HepG2 (cell line): Measurements from ENCODE around the gene DDRGK1. TPM values are rescaled to one million over a fixed set of nuclear protein-coding genes. Genes with fewer than 3 reads are reported as not detected.
A peak's percentile ranks its signal among the peaks of the same experiment; 100 is the strongest.

Experiments used
- ATF2 ChIP-seq: sonication (generic); formaldehyde crosslinking; IDR thresholded peaks from 2 replicates; pipeline ENCODE4 v1.4.0; 2020; ENCODE audit warnings: missing genetic modification reagents
- BRCA1 ChIP-seq: sonication (generic); formaldehyde crosslinking; IDR thresholded peaks from 2 replicates; pipeline ENCODE4 v1.4.0; 2020; ENCODE audit warnings: missing genetic modification reagents
- CCDC6 ChIP-seq: sonication (generic); formaldehyde crosslinking; IDR thresholded peaks from 2 replicates; pipeline ENCODE4 v1.8.1; 2022; ENCODE audit warnings: mild to moderate bottlenecking, missing genetic modification reagents, moderate library complexity
- E2F5 ChIP-seq: sonication (generic); formaldehyde crosslinking; conservative IDR thresholded peaks from 2 replicates; pipeline ENCODE4 v1.4.0; 2020; ENCODE audit warnings: missing genetic modification reagents
- ERF ChIP-seq: IDR thresholded peaks from 2 replicates; pipeline ENCODE4 v1.6.1; 2018; ENCODE audit warnings: missing biosample characterization, missing genetic modification reagents
- ETV6 ChIP-seq: sonication (generic); formaldehyde crosslinking; conservative IDR thresholded peaks from 2 replicates; pipeline ENCODE4 v1.4.0; 2020; ENCODE audit warnings: missing genetic modification reagents
- FOXM1 ChIP-seq: sonication (generic); formaldehyde crosslinking; IDR thresholded peaks from 2 replicates; pipeline ENCODE4 v1.5.0; 2020; ENCODE audit warnings: missing genetic modification reagents
- ISL2 ChIP-seq: sonication (generic); formaldehyde crosslinking; IDR thresholded peaks from 2 replicates; pipeline ENCODE4 v1.5.0; 2020; ENCODE audit warnings: missing genetic modification reagents
- KDM1A ChIP-seq: IDR thresholded peaks from 2 replicates; pipeline ENCODE4 v1.6.1; 2016; ENCODE audit warnings: missing compliant biosample characterization
- KDM4B ChIP-seq: sonication (generic); formaldehyde crosslinking; IDR thresholded peaks from 2 replicates; pipeline ENCODE4 v1.4.0; 2020; ENCODE audit warnings: missing genetic modification reagents
- MLLT10 ChIP-seq: sonication (generic); formaldehyde crosslinking; IDR thresholded peaks from 2 replicates; pipeline ENCODE4 v1.4.0; 2020; ENCODE audit warnings: missing genetic modification reagents
- MLX ChIP-seq: IDR thresholded peaks from 2 replicates; pipeline ENCODE4 v1.6.1; 2016
- MTERF4 ChIP-seq: sonication (generic); formaldehyde crosslinking; IDR thresholded peaks from 2 replicates; pipeline ENCODE4 v1.8.0; 2023; ENCODE audit warnings: mild to moderate bottlenecking, missing genetic modification reagents
- NRL ChIP-seq: sonication (generic); formaldehyde crosslinking; IDR thresholded peaks from 2 replicates; pipeline ENCODE4 v1.5.0; 2020; ENCODE audit warnings: missing genetic modification reagents, mild to moderate bottlenecking, moderate library complexity, borderline replicate concordance
- RBFOX2 ChIP-seq: fragments of 200-400 bp; formaldehyde crosslinking; IDR thresholded peaks from 2 replicates; pipeline ENCODE4 v1.6.1; 2017; ENCODE audit warnings: low read depth, mild to moderate bottlenecking, low read length
- U2AF2 ChIP-seq: fragments of 200-400 bp; formaldehyde crosslinking; IDR thresholded peaks from 2 replicates; pipeline ENCODE4 v1.6.1; 2017; ENCODE audit warnings: low read depth, mild to moderate bottlenecking, low read length
- ZNF207 ChIP-seq: fragments of 450-650 bp; IDR thresholded peaks from 2 replicates; pipeline ENCODE4 v1.6.1; 2016; ENCODE audit warnings: antibody characterized with exemption, borderline replicate concordance
- ZNF496 ChIP-seq: sonication (generic); formaldehyde crosslinking; IDR thresholded peaks from 2 replicates; pipeline ENCODE4 v1.8.1; 2023; ENCODE audit warnings: mild to moderate bottlenecking, moderate library complexity, missing genetic modification reagents; ENCODE audit not compliant: insufficient replicate concordance
- polyA plus RNA-seq, 8 experiments: library from polyadenylated mRNA; depleted of rRNA in 3 of 8; stranded (reverse) in 7 of 8; unstranded in 1 of 8; fragments of >200 nt; fragmentation: Illumina TruSeq in 4 of 8; extraction: Trizol in 4 of 8; gene quantifications; 2 replicates each; pipeline versions ENCODE4 v1.2.1 to v1.2.3, GENCODE V29; 2011 to 2016; ENCODE audit warnings: low read depth in 4 of 8, missing spikeins in 1 of 8, mixed read lengths in 1 of 8; ENCODE audit not compliant: insufficient read depth in 1 of 8
- total RNA-seq, 5 experiments: library from RNA; depleted of rRNA; stranded (reverse); fragments of >200 nt; fragmentation: Illumina TruSeq; extraction: Trizol; gene quantifications; 2 replicates each; pipeline ENCODE4 v1.2.3, GENCODE V29; 2016; ENCODE audit warnings: low read depth in 1 of 5
- TF ChIP-seq, protein P1 (sequence below): fragments of 450-650 bp; IDR thresholded peaks from 2 replicates; pipeline ENCODE4 v1.6.1; 2017; ENCODE audit warnings: mild to moderate bottlenecking

Gene DDRGK1
- total and polyA plus RNA-seq, 2 of the 13 experiments (the other 11 are each of a cell fraction or from before 2014, with no cell fraction given) = 96.7 to 149 TPM

- no peak for TF ChIP-seq RBFOX2
- no peak for TF ChIP-seq MTERF4 (CRISPR knock-in tag)
- no peak for TF ChIP-seq MLLT10 (CRISPR knock-in tag)
- peak; percentile 94 for TF ChIP-seq ATF2
- no peak for TF ChIP-seq FOXM1 (CRISPR knock-in tag)
- TF ChIP-seq BRCA1 = peak; percentile 82; the same call in 1 of the 2 replicates
- TF ChIP-seq ERF = peak; percentile 78; the same call in 1 of the 2 replicates
- TF ChIP-seq, protein P1, sequence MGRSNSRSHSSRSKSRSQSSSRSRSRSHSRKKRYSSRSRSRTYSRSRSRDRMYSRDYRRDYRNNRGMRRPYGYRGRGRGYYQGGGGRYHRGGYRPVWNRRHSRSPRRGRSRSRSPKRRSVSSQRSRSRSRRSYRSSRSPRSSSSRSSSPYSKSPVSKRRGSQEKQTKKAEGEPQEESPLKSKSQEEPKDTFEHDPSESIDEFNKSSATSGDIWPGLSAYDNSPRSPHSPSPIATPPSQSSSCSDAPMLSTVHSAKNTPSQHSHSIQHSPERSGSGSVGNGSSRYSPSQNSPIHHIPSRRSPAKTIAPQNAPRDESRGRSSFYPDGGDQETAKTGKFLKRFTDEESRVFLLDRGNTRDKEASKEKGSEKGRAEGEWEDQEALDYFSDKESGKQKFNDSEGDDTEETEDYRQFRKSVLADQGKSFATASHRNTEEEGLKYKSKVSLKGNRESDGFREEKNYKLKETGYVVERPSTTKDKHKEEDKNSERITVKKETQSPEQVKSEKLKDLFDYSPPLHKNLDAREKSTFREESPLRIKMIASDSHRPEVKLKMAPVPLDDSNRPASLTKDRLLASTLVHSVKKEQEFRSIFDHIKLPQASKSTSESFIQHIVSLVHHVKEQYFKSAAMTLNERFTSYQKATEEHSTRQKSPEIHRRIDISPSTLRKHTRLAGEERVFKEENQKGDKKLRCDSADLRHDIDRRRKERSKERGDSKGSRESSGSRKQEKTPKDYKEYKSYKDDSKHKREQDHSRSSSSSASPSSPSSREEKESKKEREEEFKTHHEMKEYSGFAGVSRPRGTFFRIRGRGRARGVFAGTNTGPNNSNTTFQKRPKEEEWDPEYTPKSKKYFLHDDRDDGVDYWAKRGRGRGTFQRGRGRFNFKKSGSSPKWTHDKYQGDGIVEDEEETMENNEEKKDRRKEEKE = no peak
- TF ChIP-seq U2AF2 = no peak
- TF ChIP-seq ZNF207 = no peak
- peak; percentile 72; the same call in 1 of the 2 replicates for TF ChIP-seq NRL (CRISPR knock-in tag)
- 0 out of 2 replicates have a peak, but pooled peaks have one; percentile 27 for TF ChIP-seq KDM1A (CRISPR knock-in tag)
- no peak for TF ChIP-seq E2F5
- TF ChIP-seq ETV6 (CRISPR knock-in tag) = no peak
- TF ChIP-seq ZNF496 (CRISPR knock-in tag) = no peak
- TF ChIP-seq MLX (CRISPR knock-in tag) = peak; percentile 50; the same call in 1 of the 2 replicates
- TF ChIP-seq KDM4B (CRISPR knock-in tag) = no peak
- no peak; the same call in 1 of the 2 replicates for TF ChIP-seq ISL2 (CRISPR knock-in tag)
- TF ChIP-seq CCDC6 (CRISPR knock-in tag) = no peak
These were observed 27.6 kb upstream of the DDRGK1 start (continued) for GRCh38 chr20:3231889-3232588.
